H9 (cell line): ENCODE measurements around the gene CDC20. TPM values are rescaled to one million over a fixed set of nuclear protein-coding genes. Genes with fewer than 3 reads are reported as not detected.

Experiments used
- DNase-seq: peaks from one replicate; pipeline ENCODE4 v3.0.0-alpha.2; 2017
- H2AFZ ChIP-seq: one replicate; pipeline ENCODE4 v1.6.1; 2013; ENCODE audit warnings: mild to moderate bottlenecking, low read length, control low read depth, moderate library complexity
- H2AK5ac ChIP-seq: 2 replicates; pipeline ENCODE4 v1.6.1; 2013; ENCODE audit warnings: low read length, control low read depth, mixed read lengths; ENCODE audit not compliant: insufficient read length
- H2BK120ac ChIP-seq: one replicate; pipeline ENCODE4 v1.6.1; 2013; ENCODE audit warnings: low read depth, mild to moderate bottlenecking, low read length, control low read depth, inconsistent platforms; ENCODE audit not compliant: poor library complexity, severe bottlenecking
- H2BK12ac ChIP-seq: 2 replicates; pipeline ENCODE4 v1.6.1; 2013; ENCODE audit warnings: low read length, control low read depth, mixed read lengths, low read depth; ENCODE audit not compliant: insufficient read length
- H2BK15ac ChIP-seq: 2 replicates; pipeline ENCODE4 v1.6.1; 2013; ENCODE audit warnings: low read depth, low read length, control low read depth
- H2BK20ac ChIP-seq: one replicate; pipeline ENCODE4 v1.6.1; 2013; ENCODE audit warnings: low read depth, mild to moderate bottlenecking, low read length, control low read depth, inconsistent platforms; ENCODE audit not compliant: poor library complexity, severe bottlenecking
- H2BK5ac ChIP-seq: 2 replicates; pipeline ENCODE4 v1.6.1; 2013; ENCODE audit warnings: low read length, control low read depth, mixed read lengths; ENCODE audit not compliant: insufficient read length
- H3K14ac ChIP-seq: 2 replicates; pipeline ENCODE4 v1.6.1; 2013; ENCODE audit warnings: low read length, control low read depth; ENCODE audit not compliant: insufficient read depth
- H3K18ac ChIP-seq: 2 replicates; pipeline ENCODE4 v1.6.1; 2013; ENCODE audit warnings: low read depth, mild to moderate bottlenecking, mixed read lengths, low read length, control low read depth; ENCODE audit not compliant: insufficient read length
- H3K23ac ChIP-seq: 2 replicates; pipeline ENCODE4 v1.6.1; 2013; ENCODE audit warnings: low read length, control low read depth, mixed read lengths, low read depth; ENCODE audit not compliant: insufficient read length
- H3K23me2 ChIP-seq: 2 replicates; pipeline ENCODE4 v1.6.1; 2013; ENCODE audit warnings: low read depth, mild to moderate bottlenecking, mixed read lengths, low read length, control low read depth; ENCODE audit not compliant: insufficient read length, poor library complexity, severe bottlenecking
- H3K27ac ChIP-seq: 2 replicates; pipeline ENCODE4 v1.5.1; 2013; ENCODE audit warnings: low read length, control low read depth, mixed read lengths, low read depth; ENCODE audit not compliant: insufficient read length
- H3K27me3 ChIP-seq: 2 replicates; pipeline ENCODE4 v1.6.1; 2013; ENCODE audit warnings: low read length, control low read depth, inconsistent platforms; ENCODE audit not compliant: insufficient read depth
- H3K4ac ChIP-seq: 2 replicates; pipeline ENCODE4 v1.6.1; 2013; ENCODE audit warnings: low read depth, mild to moderate bottlenecking, control low read depth, inconsistent platforms, low read length, moderate library complexity
- H3K4me1 ChIP-seq: 2 replicates; pipeline ENCODE4 v1.6.1; 2013; ENCODE audit warnings: low read length, control low read depth, inconsistent platforms; ENCODE audit not compliant: insufficient read depth
- H3K4me2 ChIP-seq: 2 replicates; pipeline ENCODE4 v1.6.1; 2013; ENCODE audit warnings: low read length, control low read depth, mixed read lengths; ENCODE audit not compliant: insufficient read length, insufficient read depth
- H3K56ac ChIP-seq: 2 replicates; pipeline ENCODE4 v1.6.1; 2013; ENCODE audit warnings: low read depth, mild to moderate bottlenecking, mixed read lengths, low read length, control low read depth; ENCODE audit not compliant: insufficient read length
- H3K79me1 ChIP-seq: 2 replicates; pipeline ENCODE4 v1.6.1; 2013; ENCODE audit warnings: low read depth, mild to moderate bottlenecking, moderate library complexity, low read length, control low read depth, inconsistent platforms; ENCODE audit not compliant: insufficient read depth, poor library complexity, severe bottlenecking
- H3K79me2 ChIP-seq: 2 replicates; pipeline ENCODE4 v1.6.1; 2013; ENCODE audit warnings: low read length, control low read depth, inconsistent platforms; ENCODE audit not compliant: insufficient read depth
- H3K9ac ChIP-seq: 2 replicates; pipeline ENCODE4 v1.6.1; 2013; ENCODE audit warnings: low read length, control low read depth, mixed read lengths; ENCODE audit not compliant: insufficient read length; ENCODE audit errors: extremely low read depth
- H3K9me3 ChIP-seq: one replicate; pipeline ENCODE4 v1.6.1; 2013; ENCODE audit warnings: low read depth, low read length, inconsistent platforms; ENCODE audit not compliant: control insufficient read depth
- H3T11ph ChIP-seq: one replicate; pipeline ENCODE4 v1.6.1; 2013; ENCODE audit warnings: mild to moderate bottlenecking, low read length, control low read depth, inconsistent platforms
- H4K20me1 ChIP-seq: one replicate; pipeline ENCODE4 v1.6.1; 2013; ENCODE audit not compliant: control insufficient read depth, insufficient read length, insufficient read depth
- H4K5ac ChIP-seq: 2 replicates; pipeline ENCODE4 v1.6.1; 2013; ENCODE audit warnings: low read depth, mild to moderate bottlenecking, mixed read lengths, low read length, control low read depth; ENCODE audit not compliant: insufficient read length
- H4K8ac ChIP-seq: replicated peaks from 2 replicates; pipeline ENCODE4 v1.6.1; 2013; ENCODE audit warnings: low read length, control low read depth, mixed read lengths, low read depth; ENCODE audit not compliant: insufficient read length
- H4K91ac ChIP-seq: 2 replicates; pipeline ENCODE4 v1.6.1; 2013; ENCODE audit warnings: low read depth, mild to moderate bottlenecking, moderate library complexity, mixed read lengths, low read length, control low read depth; ENCODE audit not compliant: insufficient read length
- H3K27ac Mint-ChIP-seq, 3 experiments: 2 replicates in 2 of 3; 3 replicates in 1 of 3; pipeline ENCODE4 v1.8.0; 2020 to 2021; ENCODE audit warnings: mixed read lengths in 3 of 3, mild to moderate bottlenecking in 1 of 3, moderate library complexity in 1 of 3
- H3K27me3 Mint-ChIP-seq: 2 replicates; pipeline ENCODE4 v1.8.0; 2021; ENCODE audit warnings: low read depth, mild to moderate bottlenecking, moderate library complexity, mixed read lengths
- H3K36me3 Mint-ChIP-seq, 3 experiments: 2 replicates in 2 of 3; 3 replicates in 1 of 3; pipeline ENCODE4 v1.8.0; 2020 to 2021; ENCODE audit warnings: low read depth in 3 of 3, mixed read lengths in 3 of 3; ENCODE audit not compliant: insufficient read depth in 1 of 3
- H3K4me1 Mint-ChIP-seq, 2 experiments: 2 replicates each; pipeline ENCODE4 v1.8.0; 2020; ENCODE audit warnings: mixed read lengths in 2 of 2
- H3K4me3 Mint-ChIP-seq, 2 experiments: 2 replicates in 1 of 2; 3 replicates in 1 of 2; pipeline ENCODE4 v1.8.0; 2020 to 2021; ENCODE audit warnings: mild to moderate bottlenecking in 2 of 2, mixed read lengths in 2 of 2, moderate library complexity in 1 of 2
- H3K9me3 Mint-ChIP-seq, 2 experiments: 2 replicates in 1 of 2; 3 replicates in 1 of 2; pipeline ENCODE4 v1.8.0; 2020; ENCODE audit warnings: mild to moderate bottlenecking in 2 of 2, mixed read lengths in 2 of 2, moderate library complexity in 1 of 2
- WGBS: extraction: QIAGEN DNeasy Blood & Tissue Kit; methylation state at CpG from one replicate; pipeline ENCODE4 v1.1.7; 2013; ENCODE audit warnings: missing lambda C conversion rate, low lambda C conversion rate, mixed read lengths; ENCODE audit not compliant: insufficient read length; ENCODE audit errors: extremely low coverage; 5-methylcytosine and 5-hydroxymethylcytosine counted together
- total RNA-seq: library from RNA; stranded (reverse); gene quantifications from 2 replicates; pipeline ENCODE4 v1.2.1, GENCODE V29; 2021
- TF ChIP-seq, protein P1 (sequence below): fragments of 200-600 bp; sonication (generic); conservative IDR thresholded peaks from 3 replicates; pipeline ENCODE4 v1.8.0; 2021; ENCODE audit warnings: antibody characterized with exemption, mild to moderate bottlenecking

CDC20 gene
- total RNA-seq, 1 experiment from 2014 or later, result 246 TPM

GRCh38 chr1:43315963-43316737, 42.6 kb upstream of the CDC20 start:
- H3K27me3 Mint-ChIP-seq, result no peaks in the 10 kb centered on the region; the same call in none of the 2 replicates
- no CpG with 5 or more reads among the region's 10 CpGs for WGBS
- no peaks in the 10 kb centered on the region for H3K9me3 ChIP-seq

More at GRCh38 chr1:43315963-43316737, 42.6 kb upstream of the CDC20 start:
- no peak overlapping the region for H2BK120ac ChIP-seq
- H4K5ac ChIP-seq, result no peak overlapping the region
- DNase-seq, result no peak
- H3K18ac ChIP-seq, result no peak overlapping the region
- no peak overlapping the region for H4K8ac ChIP-seq
- no peak overlapping the region for H3K23ac ChIP-seq
- no peak overlapping the region for H4K91ac ChIP-seq
- H2BK12ac ChIP-seq, result no peak overlapping the region
- H3K23me2 ChIP-seq, result no peaks in the 10 kb centered on the region
- H3K9ac ChIP-seq, result no peak overlapping the region
- no peak overlapping the region for H3K4me3 Mint-ChIP-seq
- H3K4me2 ChIP-seq, result no peak overlapping the region
- H3K27ac Mint-ChIP-seq, result no peak overlapping the region
- no peaks in the 10 kb centered on the region for H3K9me3 Mint-ChIP-seq
- no peak overlapping the region for H2BK20ac ChIP-seq
- TF ChIP-seq, protein P1, sequence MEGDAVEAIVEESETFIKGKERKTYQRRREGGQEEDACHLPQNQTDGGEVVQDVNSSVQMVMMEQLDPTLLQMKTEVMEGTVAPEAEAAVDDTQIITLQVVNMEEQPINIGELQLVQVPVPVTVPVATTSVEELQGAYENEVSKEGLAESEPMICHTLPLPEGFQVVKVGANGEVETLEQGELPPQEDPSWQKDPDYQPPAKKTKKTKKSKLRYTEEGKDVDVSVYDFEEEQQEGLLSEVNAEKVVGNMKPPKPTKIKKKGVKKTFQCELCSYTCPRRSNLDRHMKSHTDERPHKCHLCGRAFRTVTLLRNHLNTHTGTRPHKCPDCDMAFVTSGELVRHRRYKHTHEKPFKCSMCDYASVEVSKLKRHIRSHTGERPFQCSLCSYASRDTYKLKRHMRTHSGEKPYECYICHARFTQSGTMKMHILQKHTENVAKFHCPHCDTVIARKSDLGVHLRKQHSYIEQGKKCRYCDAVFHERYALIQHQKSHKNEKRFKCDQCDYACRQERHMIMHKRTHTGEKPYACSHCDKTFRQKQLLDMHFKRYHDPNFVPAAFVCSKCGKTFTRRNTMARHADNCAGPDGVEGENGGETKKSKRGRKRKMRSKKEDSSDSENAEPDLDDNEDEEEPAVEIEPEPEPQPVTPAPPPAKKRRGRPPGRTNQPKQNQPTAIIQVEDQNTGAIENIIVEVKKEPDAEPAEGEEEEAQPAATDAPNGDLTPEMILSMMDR, result no peak
- H3K4me1 Mint-ChIP-seq, result peaks cover 7 to 11% of the 10 kb centered on the region in 2 experiments
- no peak overlapping the region for H2BK5ac ChIP-seq
- H2BK15ac ChIP-seq, result no peak overlapping the region
- no peak overlapping the region for H3K4ac ChIP-seq
- no peak overlapping the region for H3T11ph ChIP-seq
- H3K79me1 ChIP-seq, result no peaks in the 10 kb centered on the region
- no peaks in the 10 kb centered on the region for H3K36me3 Mint-ChIP-seq
- H4K20me1 ChIP-seq, result no peaks in the 10 kb centered on the region
- no peaks in the 10 kb centered on the region for H3K27me3 ChIP-seq
- H3K79me2 ChIP-seq, result no peaks in the 10 kb centered on the region
- no peak overlapping the region for H3K27ac ChIP-seq
- H2AFZ ChIP-seq, result no peak overlapping the region
- H3K4me1 ChIP-seq, result no peaks in the 10 kb centered on the region
- no peak overlapping the region for H2AK5ac ChIP-seq
- no peak overlapping the region for H3K56ac ChIP-seq
- no peak overlapping the region for H3K14ac ChIP-seq
